Limb (tissue), 2 donors: ENCODE results near the gene KCNK4.
"Not testable (repeated sequence)": the region's sequence is repeated elsewhere in the genome, so short reads cannot be mapped to it uniquely, and the experiment has no call there.

Experiments
- DNase-seq, 2 donors: peaks; one replicate each; pipeline ENCODE4 v3.0.0-alpha.2; 2016; ENCODE audit errors: extremely low spot score in 2 of 2

Gene KCNK4

DNA sequence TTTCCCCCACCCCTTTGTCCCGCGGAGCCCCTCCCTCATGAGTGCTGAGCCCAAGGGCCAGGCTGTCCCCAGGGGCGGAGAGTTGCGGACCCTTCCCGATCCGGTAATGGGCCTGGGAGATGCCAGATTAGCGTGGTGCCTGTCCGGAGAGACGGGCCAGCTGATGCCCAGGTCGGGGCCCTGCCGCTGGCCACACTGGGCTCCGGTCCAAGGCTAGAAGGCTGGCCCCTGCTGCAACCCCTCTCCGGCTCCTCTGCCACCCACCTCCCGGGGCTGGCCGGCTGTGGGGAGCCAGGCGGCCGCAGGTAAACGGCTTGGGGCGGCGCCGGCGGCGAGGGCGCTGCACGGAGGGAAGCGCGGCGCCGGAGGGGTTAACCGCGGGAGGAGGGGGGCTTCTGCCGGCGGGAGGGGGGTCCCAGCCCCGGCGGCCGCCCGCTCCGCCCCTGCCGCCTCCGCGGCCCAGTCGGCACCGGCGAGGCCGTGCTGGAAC, at the start of gene KCNK4:
Gene KCNK4 (plus strand): TSS at position 41 of the 490 bp plus-strand sequence. CDS start 1,717 bp downstream, outside the sequence.
- no peak for DNase-seq

DNA sequence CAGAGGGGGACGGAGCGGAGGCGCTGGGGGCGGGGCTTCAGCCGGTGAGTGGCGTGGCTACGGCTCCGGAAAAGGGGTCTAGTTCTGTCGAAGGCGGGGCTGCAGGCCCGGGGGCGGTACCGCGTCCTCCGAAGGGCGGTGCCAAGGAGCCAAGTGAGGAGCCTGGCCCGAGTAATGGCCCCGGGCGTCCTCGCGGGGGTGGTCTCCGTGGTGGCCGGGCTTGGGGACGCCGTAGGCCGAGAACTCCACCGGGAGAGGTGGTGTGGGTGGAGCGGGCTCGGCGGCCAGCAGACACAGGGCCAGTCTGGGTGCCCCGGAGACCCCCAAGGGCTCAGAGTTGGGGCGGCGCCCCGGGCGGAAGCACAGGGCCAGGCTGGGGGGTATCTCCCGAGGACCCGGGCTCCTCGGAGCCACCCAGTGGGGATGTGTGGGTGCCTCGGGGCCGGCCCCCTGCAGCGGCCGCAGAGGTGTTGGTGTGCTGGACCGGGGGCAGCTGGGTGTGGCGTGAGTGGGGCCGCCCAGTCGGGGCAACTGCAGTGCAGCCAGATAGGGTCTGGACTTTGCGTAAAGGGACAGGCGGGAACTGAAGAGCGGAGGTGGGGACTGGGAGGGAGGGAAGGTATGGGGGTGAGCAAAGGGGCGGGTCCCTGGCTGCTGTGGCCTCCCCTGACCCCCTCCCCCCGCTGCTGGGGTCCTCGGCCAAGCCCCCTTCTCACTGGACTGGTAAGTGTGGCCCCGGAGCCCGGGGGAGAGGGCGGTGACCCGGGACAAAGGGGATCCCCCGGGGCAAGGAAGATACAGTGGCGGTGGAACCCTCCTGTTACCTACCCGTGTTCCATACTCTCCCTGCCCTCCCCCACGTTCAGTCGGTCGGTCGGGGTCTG, 49.4 kb upstream of the KCNK4 start:
- DNase-seq, result no peak

DNA sequence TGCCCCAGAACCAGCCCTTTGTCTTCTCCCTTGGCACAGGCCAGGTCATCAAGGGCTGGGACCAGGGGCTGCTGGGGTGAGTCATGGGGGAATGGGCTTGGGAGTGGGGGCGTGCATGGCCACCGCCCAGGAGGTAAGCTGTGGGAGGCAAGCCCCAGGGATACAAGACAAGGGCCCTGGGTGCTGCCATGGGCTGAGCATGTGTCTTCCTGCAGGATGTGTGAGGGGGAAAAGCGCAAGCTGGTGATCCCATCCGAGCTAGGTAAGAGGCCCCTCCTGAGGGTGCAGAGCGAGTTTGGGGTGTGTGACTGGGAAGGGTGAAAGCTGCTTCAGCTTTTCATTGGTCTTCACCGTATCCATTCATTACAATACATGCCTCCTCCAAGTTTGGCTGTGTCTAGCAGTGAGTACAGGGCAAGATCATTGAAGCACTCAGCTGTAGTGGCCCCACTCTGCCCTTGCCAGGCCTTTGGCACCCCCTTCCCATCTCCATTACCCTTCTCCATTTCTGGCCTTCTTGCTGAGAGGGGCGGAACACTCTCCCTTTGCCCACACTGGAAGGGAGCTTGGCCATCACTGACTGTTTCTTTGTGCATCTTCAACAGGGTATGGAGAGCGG, 47.8 kb upstream of the KCNK4 start:
- no peak for DNase-seq

DNA sequence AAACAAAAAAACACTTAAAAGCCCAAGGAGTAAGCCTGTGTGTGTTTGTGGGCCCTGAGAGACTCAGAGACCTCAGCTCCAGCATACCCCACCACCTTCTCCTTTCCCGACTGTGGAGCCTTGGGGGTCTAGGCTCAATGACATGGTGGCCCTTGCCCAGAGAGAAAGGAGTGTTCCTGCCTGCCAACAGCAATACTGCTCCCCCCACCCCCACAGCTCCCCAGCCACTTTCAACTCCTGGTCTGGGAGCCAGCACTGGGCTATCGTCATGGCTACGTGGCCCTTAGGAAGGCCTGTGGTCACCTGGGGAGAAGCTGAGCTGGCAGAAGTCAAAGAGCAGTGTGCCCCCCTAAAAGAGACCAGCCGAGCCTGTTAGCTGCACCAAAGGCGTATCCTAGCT, 47.0 kb upstream of the KCNK4 start:
- DNase-seq, result no peak

DNA sequence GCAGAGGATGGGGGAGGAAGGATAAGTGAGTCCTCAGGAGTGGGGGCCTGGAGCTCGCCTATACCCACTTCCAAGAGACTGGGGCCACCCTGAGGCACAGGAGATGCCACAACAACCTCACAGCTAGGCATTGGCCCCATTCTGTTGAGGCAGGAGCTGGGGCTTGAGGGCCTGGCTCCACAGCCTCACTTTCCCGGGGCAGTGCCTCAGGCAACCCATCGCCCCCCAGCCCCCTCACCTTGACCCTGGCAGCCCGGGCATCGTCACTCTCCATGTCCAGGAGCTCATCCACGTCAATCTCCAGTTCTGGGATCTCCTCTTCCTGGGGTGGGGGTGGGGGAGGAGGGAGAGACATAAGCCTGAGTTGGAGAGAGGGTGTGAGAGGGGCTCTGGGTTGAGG, 46.1 kb upstream of the KCNK4 start:
- no peak for DNase-seq

DNA sequence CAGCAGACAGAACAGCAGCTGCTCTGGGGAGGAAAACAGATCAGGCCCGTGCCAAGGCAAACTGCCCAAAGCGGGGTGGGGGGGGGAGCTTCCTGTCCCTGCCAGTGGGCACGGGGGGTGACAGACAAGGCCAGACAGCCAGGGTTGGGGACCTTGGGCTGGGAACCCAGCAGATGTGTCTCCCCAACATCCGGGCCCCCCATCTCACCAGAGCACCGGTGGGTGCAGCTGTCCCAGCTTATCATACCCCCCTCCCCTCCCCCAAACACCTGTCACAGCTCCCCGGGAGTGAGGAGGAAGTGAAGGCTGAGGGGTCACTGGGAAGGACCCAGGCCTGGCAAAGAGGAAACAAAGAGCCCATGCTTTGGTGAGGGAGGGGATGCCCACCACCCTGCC, 45.7 kb upstream of the KCNK4 start:
- peak in 1 of 2 donors; percentile 67 for DNase-seq

DNA sequence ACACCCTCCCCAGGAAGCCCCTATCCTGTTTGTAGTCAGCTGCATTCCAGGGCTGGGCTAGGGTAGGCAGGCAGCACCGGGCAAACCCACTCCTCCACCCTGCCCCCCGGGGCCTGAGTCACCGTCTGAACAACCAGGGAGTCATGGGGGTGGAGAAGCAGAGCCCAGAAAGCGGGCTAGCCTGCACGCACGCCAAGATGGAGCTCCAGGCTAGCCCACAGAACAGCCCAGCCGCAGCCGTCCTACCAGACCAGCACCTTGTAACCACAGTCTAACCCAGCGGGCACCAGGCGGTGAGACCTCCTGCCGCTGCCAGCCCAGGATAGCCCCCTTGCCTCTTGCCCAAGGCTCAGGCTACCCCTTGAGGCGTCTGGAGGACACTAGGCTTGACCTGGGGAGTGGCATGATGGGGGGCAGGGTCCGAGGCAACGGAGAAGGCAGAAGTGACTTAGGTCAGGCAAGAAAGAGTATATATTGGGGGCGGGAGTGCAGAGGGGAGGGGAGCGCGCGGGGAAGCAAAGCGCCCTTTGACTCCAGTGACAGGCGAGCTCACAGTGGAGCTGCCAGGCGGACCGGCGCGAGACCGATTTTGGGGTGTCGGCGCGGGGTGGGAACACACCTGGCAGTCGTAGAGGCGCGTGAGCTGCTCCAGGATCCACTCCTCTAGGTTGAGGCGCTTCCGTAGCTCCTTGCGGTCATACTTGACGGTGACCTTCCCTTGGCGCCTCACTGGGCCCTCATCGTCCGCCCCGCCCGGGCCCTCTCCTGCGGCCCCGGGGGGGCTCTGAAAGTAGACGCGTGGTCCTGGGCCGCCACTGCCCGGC, 45.1 kb upstream of the KCNK4 start:
- peak; percentile 43 to 74 for DNase-seq

DNA sequence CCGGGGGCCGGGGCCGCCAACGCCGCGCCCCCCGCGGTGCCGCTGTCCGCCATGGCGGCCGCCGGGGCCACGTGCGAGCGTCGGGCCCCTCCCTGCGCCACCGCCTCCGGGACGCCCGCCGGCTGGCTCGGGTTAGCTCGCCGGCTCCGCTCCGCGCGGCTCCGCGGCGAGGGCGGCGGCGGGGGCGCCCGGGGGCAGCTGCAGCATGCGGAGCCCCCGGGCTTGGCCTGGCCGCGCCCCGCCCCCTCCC, 44.6 kb upstream of the KCNK4 start:
- DNase-seq, result not testable (repeated sequence)

DNA sequence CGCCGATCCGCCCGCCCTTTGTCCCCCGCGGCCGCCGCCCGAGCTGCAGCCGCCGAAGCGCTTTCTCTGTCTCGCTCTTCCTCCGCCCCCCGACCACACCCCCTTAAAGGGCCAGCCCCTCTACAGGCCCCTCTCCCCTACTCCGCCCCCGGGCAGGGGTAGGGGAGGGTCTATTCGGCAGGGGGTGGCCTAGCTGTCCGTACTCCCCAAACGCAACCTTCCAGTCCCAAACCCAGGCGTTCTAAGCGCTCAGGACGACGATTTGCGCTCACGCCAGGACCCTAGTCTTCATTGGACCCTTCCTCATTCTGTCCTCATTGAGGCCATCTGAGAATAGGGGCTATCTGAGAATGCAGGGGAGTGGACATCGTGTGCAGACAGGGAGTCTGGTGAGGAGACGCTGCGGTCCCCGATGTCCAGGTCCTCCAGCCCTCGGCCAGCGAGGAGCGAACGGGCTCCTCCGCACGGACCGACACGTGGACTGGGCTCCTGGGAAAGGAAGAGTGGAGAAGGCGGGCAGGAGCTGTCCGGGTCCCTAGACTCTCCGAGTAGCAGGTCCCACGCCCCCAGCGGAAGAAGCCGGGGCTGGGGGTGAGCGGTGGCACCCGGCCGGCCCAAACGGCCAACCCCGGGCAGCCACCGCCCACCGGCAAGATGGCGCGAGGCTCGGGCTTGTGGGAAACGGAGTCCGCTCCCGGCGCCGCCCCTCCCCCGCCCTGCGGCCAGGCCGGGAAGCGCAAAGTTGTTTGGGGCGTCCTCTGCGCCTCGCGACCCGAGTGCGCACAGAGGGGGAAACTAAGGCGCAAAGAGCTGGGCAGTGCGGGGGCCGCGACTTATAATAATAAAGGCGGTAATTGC, 44.0 kb upstream of the KCNK4 start, which contains the start of gene PPP1R14B:
Gene PPP1R14B (minus strand): TSS at position 73 of the 858 bp plus-strand sequence. CDS start 270 bp downstream, outside the sequence.
- peak; percentile 88 to 92 for DNase-seq

DNA sequence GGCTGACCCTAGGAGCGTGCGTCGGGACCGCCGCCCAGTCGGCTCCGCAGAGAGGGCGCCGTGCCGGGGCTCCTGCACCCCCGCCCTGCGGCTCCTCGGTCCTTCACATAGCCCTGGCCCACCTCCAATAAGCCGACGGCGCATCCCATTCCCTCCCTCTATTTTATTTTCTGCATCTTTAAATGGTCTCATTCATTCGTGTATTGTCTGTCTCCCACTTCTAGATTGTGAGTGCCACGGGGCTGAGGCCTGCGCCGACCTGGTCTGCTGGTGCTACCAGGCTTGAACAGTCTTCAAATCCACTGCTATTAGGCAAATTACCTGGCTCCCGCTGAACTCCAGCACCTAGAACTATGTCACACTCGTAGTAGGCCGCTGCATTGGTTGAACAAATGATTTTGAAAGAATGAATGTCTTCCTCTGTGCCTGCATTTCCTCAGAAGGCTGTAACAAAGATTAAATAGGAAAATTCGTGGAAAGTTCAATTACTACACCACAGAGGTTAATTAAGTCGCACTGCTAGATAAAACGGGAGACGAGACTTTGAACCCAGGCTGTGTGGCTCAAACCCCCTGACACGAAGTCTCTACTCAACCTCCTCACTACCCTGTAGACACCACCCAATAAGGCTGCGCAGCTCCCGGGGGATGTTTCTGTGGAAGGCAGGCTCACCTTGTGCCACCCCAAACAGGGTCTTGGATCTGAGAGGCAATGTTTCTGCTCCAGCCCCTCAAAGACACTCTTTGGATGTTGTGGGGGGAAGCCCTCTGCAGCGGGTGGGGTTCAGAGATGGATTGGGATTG, 43.2 kb upstream of the KCNK4 start:
- DNase-seq, result no peak

DNA sequence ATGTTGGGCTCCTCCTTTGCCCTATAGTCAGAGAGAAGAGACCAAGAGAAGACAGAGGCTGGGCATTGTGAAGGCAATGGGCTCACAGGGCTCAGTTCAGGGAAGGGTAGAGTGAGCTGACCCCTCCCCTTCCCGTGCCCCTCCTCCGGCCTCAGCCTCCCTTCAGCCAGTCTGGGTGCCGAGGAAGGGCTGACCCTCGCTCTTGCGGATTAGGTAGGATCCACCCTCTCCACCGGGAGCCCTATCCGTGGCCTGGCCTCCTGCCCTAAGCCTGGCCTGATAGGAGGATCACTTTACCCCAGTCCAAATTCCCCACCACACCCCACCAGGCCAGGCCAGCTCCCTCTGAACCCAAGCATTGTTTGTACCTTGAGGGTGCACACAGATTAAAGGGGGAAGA, 42.5 kb upstream of the KCNK4 start:
- DNase-seq, result no peak

DNA sequence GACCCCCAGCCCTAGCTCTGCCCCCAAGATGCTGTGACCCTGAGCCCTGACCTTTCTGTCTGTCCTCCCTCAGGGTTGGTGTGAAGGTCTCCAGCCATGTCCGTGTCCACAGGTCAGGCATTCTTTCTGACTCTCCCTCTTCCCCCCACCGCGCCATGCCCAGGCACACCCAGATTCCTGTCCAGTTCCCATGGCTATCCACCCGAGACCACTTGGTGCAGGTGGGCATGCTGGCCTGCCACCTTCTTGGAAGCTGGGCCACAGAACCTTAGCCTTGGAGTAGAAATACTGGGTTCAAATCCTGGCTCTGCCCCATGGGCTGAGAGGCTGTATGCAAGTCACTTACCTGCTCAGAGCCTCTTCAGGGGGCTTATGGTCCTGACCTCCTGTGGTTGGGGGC, 42.1 kb upstream of the KCNK4 start:
- no peak for DNase-seq

DNA sequence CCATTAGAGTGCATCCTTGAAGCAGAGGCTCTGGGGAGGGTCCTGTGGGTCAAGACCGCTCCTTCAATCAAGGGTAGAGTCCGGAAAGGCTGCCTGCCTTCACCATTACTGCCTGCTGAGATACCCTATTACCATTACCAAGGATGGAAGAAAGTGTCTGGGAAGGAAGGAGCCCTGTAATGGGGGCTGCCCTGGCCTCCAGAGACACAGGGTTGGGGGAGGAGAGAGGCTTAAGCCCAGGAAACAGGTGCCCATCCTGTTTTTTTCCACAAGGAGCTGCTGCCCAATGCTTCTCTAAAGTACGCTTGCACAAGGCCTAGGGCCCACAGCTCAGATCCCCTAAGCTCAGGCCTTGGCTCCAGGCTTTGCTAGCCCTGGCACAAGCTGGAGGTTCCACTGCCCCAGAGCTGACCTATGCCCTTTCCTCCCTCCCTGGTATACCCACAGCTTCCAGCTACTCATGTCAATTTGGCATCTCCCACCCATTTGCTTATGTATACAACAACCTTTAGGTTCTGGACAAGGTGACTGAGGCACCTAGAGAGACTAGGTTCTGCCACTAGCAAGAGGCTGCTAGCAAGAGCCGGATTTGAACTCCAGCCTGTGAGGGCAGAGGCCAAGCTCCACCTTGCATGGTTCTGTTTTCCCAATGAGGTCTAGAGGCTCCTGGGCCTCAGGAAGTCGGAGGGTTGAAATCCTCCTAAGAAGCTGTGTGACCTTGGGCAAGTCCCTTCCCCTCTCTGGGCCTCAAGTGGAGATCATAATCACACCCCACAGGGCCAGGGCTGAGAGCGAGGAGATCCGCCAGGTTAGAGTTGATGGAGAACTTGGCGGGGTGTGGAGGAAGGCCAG, 41.3 kb upstream of the KCNK4 start:
- DNase-seq, result no peak

DNA sequence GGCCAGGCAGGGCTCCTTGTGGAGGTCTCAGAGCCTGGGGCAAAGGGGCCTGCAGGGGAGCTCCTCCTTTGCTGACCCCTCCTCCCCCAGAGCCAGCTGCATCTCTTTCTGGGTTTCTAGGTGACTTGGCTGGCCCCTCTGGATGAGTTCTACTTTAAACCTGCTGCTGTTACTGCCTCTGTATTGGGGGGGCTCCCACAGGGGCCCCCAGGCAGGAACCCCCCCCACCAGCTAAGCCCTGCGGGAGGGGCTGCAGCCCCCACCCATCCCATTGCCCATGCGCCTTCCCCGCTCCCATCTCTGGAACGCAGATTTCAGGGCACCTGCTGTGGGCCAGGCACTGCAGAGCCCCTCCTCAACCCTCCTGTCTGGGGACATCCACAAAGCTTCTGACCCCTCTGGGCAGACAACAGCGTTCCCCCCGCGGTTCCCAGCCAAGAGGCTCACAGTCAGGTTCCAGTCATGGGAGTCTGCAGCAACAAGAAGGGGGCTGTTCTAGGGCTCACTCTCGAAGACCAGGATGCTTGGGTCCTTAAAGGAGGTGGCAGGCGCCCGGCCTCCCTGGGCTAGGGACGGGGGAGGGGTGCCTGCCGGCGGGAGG, 40.6 kb upstream of the KCNK4 start:
- DNase-seq, result no peak

DNA sequence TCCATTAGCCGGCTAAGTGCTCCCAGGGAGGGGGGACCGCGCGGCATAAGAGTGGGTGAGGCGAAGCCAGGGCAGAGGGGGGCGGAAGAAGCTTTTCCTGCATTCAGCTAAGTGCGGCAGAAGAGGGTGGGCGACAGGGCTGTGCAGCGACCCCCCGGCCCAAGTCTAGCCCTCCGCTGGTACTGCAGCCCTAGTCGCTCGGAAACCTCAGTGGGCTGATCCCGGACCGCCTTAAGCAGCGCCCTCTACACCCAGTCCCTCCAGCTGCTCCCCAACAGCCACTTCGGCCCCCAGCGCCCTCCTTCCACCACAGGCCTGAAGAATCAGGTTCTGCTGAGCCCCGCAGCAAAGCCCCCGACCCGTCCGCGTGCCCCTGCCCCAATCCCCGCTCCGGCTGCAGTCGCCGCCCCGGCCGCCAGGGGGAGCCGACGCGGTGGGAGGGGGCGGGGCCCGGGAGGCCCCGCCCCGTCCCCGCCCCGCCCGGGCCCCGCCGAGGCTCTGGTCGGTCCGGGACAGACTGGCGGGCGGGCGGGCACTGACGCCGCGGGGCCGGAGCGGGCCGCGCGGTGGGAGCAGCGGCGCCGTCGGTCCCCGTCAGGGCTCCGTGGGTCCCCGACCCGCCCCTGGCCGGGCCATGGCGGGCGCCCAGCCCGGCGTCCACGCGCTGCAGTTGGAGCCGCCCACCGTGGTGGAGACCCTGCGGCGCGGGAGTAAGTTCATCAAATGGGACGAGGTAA, 39.9 kb upstream of the KCNK4 start, which contains the start of gene PLCB3:
Gene PLCB3 (plus strand): TSS at position 515 of the 737 bp plus-strand sequence. CDS start 120 bp downstream, at position 635.
- peak in 1 of 2 donors; percentile 85 for DNase-seq

DNA sequence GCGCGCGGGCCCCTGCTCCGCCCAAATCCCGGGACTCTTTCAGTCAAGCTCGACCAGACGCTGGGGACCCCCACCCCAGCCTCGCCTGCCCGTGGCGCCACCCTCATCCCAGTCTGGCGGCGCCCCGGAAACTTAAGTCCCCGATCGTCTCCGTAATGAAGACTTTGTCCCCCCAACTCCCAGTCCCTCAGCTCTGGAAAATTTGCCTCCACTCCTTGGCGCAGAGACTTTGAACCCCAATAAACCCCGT, 39.4 kb upstream of the KCNK4 start:
- no peak for DNase-seq

DNA sequence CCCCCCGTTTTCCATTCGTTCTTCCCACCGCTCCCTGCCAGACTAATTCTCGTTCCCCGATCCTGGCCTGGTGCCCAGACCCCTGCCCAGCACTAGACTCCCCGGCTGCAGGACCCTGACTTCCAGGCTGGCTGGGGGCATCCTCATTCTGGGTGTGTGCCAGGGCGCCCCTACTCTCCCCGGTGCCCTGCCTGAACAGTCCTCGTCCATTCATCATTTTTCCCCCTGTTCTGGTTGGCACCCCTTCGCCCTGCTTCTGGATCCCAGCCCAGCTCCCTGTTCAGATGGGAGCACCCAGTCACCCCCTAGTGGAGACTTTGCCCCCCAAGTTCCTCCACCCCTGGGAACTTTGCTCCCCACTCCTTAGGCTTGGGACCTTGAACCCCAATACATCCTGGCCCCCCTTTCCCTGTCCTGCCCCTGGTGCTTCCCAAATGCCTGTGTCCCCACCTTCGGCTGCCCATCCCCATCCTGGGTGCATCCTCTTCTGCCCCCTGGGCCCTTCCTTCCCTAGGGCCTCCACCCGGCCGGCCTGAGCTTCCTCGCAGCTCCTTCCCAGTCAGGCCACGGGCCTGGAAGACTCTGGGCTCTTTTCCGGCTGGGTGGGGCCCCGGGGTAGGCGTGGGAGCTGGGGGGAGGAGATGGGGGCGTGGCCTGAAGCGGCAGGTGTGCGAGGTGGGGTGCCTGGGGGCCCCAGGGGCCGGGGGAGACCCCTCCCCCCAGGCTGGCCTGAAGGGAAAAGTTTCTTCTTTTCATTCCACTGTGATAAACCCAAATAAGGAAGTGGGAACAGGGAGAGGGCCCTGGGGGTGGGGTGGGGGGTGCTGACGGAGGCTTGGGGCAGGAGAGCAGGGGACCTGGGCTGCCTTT, 38.9 kb upstream of the KCNK4 start:
- DNase-seq, result no peak
